ENCODE data around the gene TBCK. TPM values are rescaled to one million over a fixed set of nuclear protein-coding genes. Genes with fewer than 3 reads are reported as not detected.

TBCK gene
- polyA plus RNA-seq, 1 of the 3 experiments (the other 2 are of a cell fraction) = 14.6 TPM

- H3K36me3 ChIP-seq (replicated peaks in 1 of 2; ENCODE audit: control insufficient read depth in 1 of 2, insufficient read depth in 2 of 2, low read length in 1 of 2) = peaks cover 0 to 20% of the 10 kb centered on the region in 2 experiments
- DNase-seq = no peak
- H3K4me3 ChIP-seq (ENCODE audit: low read depth in 2 of 2, low read length in 1 of 2) = no peak overlapping the region
- H3K9ac ChIP-seq = no peak overlapping the region
- no peaks in the 10 kb centered on the region for H3K27me3 ChIP-seq (ENCODE audit: insufficient read depth)
- H4K20me1 ChIP-seq (ENCODE audit: insufficient read depth) = no peaks in the 10 kb centered on the region
- POLR2A ChIA-PET = no interaction called here
- WGBS (ENCODE audit: low lambda C conversion rate) = 72% methylated on average over 2 of the region's 2 CpGs
- peaks cover 11% of the 10 kb centered on the region; the same call in 1 of the 2 replicates for H3K9me3 ChIP-seq
- TF ChIP-seq JUND (IDR thresholded peaks at IDR 0.05) = no peak
- TF ChIP-seq, protein P1, sequence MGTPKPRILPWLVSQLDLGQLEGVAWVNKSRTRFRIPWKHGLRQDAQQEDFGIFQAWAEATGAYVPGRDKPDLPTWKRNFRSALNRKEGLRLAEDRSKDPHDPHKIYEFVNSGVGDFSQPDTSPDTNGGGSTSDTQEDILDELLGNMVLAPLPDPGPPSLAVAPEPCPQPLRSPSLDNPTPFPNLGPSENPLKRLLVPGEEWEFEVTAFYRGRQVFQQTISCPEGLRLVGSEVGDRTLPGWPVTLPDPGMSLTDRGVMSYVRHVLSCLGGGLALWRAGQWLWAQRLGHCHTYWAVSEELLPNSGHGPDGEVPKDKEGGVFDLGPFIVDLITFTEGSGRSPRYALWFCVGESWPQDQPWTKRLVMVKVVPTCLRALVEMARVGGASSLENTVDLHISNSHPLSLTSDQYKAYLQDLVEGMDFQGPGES (IDR thresholded peaks at IDR 0.05; ENCODE audit: low read depth, low read length) = no peak
- TF ChIP-seq, protein P2, sequence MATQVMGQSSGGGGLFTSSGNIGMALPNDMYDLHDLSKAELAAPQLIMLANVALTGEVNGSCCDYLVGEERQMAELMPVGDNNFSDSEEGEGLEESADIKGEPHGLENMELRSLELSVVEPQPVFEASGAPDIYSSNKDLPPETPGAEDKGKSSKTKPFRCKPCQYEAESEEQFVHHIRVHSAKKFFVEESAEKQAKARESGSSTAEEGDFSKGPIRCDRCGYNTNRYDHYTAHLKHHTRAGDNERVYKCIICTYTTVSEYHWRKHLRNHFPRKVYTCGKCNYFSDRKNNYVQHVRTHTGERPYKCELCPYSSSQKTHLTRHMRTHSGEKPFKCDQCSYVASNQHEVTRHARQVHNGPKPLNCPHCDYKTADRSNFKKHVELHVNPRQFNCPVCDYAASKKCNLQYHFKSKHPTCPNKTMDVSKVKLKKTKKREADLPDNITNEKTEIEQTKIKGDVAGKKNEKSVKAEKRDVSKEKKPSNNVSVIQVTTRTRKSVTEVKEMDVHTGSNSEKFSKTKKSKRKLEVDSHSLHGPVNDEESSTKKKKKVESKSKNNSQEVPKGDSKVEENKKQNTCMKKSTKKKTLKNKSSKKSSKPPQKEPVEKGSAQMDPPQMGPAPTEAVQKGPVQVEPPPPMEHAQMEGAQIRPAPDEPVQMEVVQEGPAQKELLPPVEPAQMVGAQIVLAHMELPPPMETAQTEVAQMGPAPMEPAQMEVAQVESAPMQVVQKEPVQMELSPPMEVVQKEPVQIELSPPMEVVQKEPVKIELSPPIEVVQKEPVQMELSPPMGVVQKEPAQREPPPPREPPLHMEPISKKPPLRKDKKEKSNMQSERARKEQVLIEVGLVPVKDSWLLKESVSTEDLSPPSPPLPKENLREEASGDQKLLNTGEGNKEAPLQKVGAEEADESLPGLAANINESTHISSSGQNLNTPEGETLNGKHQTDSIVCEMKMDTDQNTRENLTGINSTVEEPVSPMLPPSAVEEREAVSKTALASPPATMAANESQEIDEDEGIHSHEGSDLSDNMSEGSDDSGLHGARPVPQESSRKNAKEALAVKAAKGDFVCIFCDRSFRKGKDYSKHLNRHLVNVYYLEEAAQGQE (IDR thresholded peaks at IDR 0.05; ENCODE audit: low read depth, low read length) = no peak
- TF ChIP-seq FOSL2 (IDR thresholded peaks at IDR 0.05; ENCODE audit: borderline replicate concordance, low read depth) = no peak
- TF ChIP-seq FOXM1 (IDR thresholded peaks at IDR 0.05; ENCODE audit: low read depth) = no peak
- no peak for TF ChIP-seq EZH2phosphoT487 (IDR thresholded peaks at IDR 0.05; ENCODE audit: borderline replicate concordance, low read depth)
- TF ChIP-seq RXRA (IDR thresholded peaks at IDR 0.05; ENCODE audit: borderline replicate concordance, low read depth) = no peak
- TF ChIP-seq TEAD4 (IDR thresholded peaks at IDR 0.05; ENCODE audit: borderline replicate concordance, insufficient read depth) = no peak
- no peak for TF ChIP-seq SIN3A (IDR thresholded peaks at IDR 0.05; ENCODE audit: borderline replicate concordance, low read depth, low read length)
- TF ChIP-seq MEF2A (IDR thresholded peaks at IDR 0.05; ENCODE audit: borderline replicate concordance, low read depth) = no peak
- no peak for TF ChIP-seq EP300 (IDR thresholded peaks at IDR 0.05; ENCODE audit: borderline replicate concordance in 1 of 2, low read depth in 1 of 2, low read length in 1 of 2)
- TF ChIP-seq ELF1 (IDR thresholded peaks at IDR 0.05) = no peak
- TF ChIP-seq TAF1 (IDR thresholded peaks at IDR 0.05; ENCODE audit: borderline replicate concordance, low read depth, low read length) = no peak
- CTCF ChIA-PET = no interaction called here
- H3K4me1 ChIP-seq (ENCODE audit: control insufficient read depth in 1 of 2, insufficient read depth in 2 of 2, low read depth in 1 of 2, low read length in 1 of 2) = no peaks in the 10 kb centered on the region
- H3K4me2 ChIP-seq = no peak overlapping the region
- no peaks in the 10 kb centered on the region for H3K9me2 ChIP-seq
- no peaks in the 10 kb centered on the region for H3K79me2 ChIP-seq (ENCODE audit: insufficient read depth)
- no peak overlapping the region for H2AFZ ChIP-seq (ENCODE audit: low read depth)
- no peak overlapping the region for H3K27ac ChIP-seq (ENCODE audit: low read depth in 2 of 2, low read length in 1 of 2)
- no peaks in the 10 kb centered on the region for H3F3A ChIP-seq (replicated peaks; ENCODE audit: insufficient read depth)
Observed at GRCh38 chr4:106079616-106080015, 236.4 kb downstream of the TBCK start.

DNA sequence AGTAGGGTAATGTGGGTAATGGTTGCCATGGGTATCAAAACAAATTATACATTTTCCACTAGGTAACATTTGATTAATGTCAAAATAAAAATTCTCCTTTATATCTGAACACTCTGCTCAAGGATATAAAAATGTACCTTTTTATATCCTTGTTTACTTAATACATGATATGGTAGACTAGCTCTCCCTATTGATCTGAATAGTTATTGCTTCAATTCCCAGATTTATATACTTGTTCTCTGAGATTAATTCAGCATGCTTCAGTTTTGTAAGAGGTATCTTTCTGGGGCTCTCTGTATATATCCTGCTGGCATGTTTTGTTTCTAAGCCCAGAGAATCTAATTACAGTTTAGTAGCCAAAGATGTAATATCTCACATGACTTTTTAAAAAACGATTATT, 251.0 kb downstream of the TBCK start:
- Histone ChIP-seq H3K27ac (ENCODE audit: low read depth in 2 of 2, low read length in 1 of 2) (no peak overlapping the region), H3K9me3 (no peaks in the 10 kb centered on the region), H3K27me3 (ENCODE audit: insufficient read depth) (no peaks in the 10 kb centered on the region), H3K4me1 (ENCODE audit: control insufficient read depth in 1 of 2, insufficient read depth in 2 of 2, low read depth in 1 of 2, low read length in 1 of 2) (peaks cover 0 to 13% of the 10 kb centered on the region in 2 experiments; a peak in 2 of 4 replicates), H4K20me1 (ENCODE audit: insufficient read depth) (0 out of 2 replicates have a peak, but pooled peaks cover 4% of the 10 kb centered on the region), H2AFZ (ENCODE audit: low read depth) (no peak overlapping the region), H3K4me2 (no peak overlapping the region), H3K9ac (no peak overlapping the region), H3K9me2 (no peaks in the 10 kb centered on the region), H3K36me3 (replicated peaks in 1 of 2; ENCODE audit: control insufficient read depth in 1 of 2, insufficient read depth in 2 of 2, low read length in 1 of 2) (no peaks in the 10 kb centered on the region), H3K4me3 (ENCODE audit: low read depth in 2 of 2, low read length in 1 of 2) (no peak overlapping the region), H3F3A (replicated peaks; ENCODE audit: insufficient read depth) (peaks cover 21% of the 10 kb centered on the region), H3K79me2 (ENCODE audit: insufficient read depth) (no peaks in the 10 kb centered on the region)
- ChIA-PET POLR2A (no interaction called here), CTCF (interaction anchor here (0.5 to 0.6 kb wide), 3 partner anchors 9 to 749 kb away, joined by 3 to 4 read pairs (median 3); no protein-coding TSS in a partner anchor)
- no peak for DNase-seq
- 75% methylated on average over 1 of the region's 1 CpG for WGBS (ENCODE audit: low lambda C conversion rate)
- no peak for TF ChIP-seq ZBTB33 (IDR thresholded peaks at IDR 0.05; ENCODE audit: borderline replicate concordance, low read depth)
- no peak for TF ChIP-seq MEF2A (IDR thresholded peaks at IDR 0.05; ENCODE audit: borderline replicate concordance, low read depth)
- no peak for TF ChIP-seq YY1 (IDR thresholded peaks at IDR 0.05; ENCODE audit: low read depth)
- TF ChIP-seq, protein P3, sequence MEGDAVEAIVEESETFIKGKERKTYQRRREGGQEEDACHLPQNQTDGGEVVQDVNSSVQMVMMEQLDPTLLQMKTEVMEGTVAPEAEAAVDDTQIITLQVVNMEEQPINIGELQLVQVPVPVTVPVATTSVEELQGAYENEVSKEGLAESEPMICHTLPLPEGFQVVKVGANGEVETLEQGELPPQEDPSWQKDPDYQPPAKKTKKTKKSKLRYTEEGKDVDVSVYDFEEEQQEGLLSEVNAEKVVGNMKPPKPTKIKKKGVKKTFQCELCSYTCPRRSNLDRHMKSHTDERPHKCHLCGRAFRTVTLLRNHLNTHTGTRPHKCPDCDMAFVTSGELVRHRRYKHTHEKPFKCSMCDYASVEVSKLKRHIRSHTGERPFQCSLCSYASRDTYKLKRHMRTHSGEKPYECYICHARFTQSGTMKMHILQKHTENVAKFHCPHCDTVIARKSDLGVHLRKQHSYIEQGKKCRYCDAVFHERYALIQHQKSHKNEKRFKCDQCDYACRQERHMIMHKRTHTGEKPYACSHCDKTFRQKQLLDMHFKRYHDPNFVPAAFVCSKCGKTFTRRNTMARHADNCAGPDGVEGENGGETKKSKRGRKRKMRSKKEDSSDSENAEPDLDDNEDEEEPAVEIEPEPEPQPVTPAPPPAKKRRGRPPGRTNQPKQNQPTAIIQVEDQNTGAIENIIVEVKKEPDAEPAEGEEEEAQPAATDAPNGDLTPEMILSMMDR (IDR thresholded peaks at IDR 0.05) = no peak
- no peak for TF ChIP-seq GABPA (IDR thresholded peaks at IDR 0.05; ENCODE audit: low read depth)
- TF ChIP-seq TEAD4 (IDR thresholded peaks at IDR 0.05; ENCODE audit: borderline replicate concordance, insufficient read depth) = no peak
- TF ChIP-seq EP300 (IDR thresholded peaks at IDR 0.05; ENCODE audit: borderline replicate concordance in 1 of 2, low read depth in 1 of 2, low read length in 1 of 2) = no peak
- no peak for TF ChIP-seq FOSL2 (IDR thresholded peaks at IDR 0.05; ENCODE audit: borderline replicate concordance, low read depth)
- TF ChIP-seq, protein P4, sequence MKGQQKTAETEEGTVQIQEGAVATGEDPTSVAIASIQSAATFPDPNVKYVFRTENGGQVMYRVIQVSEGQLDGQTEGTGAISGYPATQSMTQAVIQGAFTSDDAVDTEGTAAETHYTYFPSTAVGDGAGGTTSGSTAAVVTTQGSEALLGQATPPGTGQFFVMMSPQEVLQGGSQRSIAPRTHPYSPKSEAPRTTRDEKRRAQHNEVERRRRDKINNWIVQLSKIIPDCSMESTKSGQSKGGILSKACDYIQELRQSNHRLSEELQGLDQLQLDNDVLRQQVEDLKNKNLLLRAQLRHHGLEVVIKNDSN (IDR thresholded peaks at IDR 0.05; ENCODE audit: borderline replicate concordance, low read depth) = no peak

Measured in SK-N-SH (cell line).